B cell (primary cell): ENCODE measurements around the gene DEAF1. TPM values are rescaled to one million over a fixed set of nuclear protein-coding genes. Genes with fewer than 3 reads are reported as not detected.

Experiments used
- ATAC-seq: fragments of 200-7000 bp; cut with Tn5 transposase; one replicate; pipeline ENCODE4 v1.10.0; 2021; ENCODE audit warnings: low read depth, mild to moderate bottlenecking, moderate number of reproducible peaks, moderate library complexity
- CTCF ChIA-PET: fragments of 350-600 bp; sonication (Branson Sonifier 250); formaldehyde crosslinking; loops from one replicate; lab custom pipeline; 2021; ENCODE audit warnings: antibody characterized with exemption, inconsistent platforms; lab: Charles Lee
- POLR2A ChIA-PET: fragments of 350-600 bp; sonication (Branson Sonifier 250); formaldehyde crosslinking; loops from one replicate; lab custom pipeline; 2021; ENCODE audit warnings: antibody characterized with exemption; lab: Charles Lee
- DNase-seq: peaks from one replicate; pipeline ENCODE4 v3.0.0; 2013
- H2AFZ ChIP-seq: 2 replicates; pipeline ENCODE4 v1.6.1; 2012; ENCODE audit warnings: mild to moderate bottlenecking, low read depth, low read length; ENCODE audit not compliant: insufficient read depth, poor library complexity, severe bottlenecking
- H3K27ac ChIP-seq, 2 donors: 1 replicate in 1 of 2; 2 replicates in 1 of 2; pipeline ENCODE4 v1.5.1; 2012 to 2013; ENCODE audit warnings: low read length in 2 of 2, mild to moderate bottlenecking in 2 of 2, moderate library complexity in 1 of 2
- H3K27me3 ChIP-seq, 4 experiments: fragments of 200-600 bp in 1 of 4; sonication (generic) in 1 of 4; replicated peaks in 1 of 4; 1 replicate in 2 of 4; 2 replicates in 2 of 4; pipeline versions ENCODE4 v1.6.1 to v1.7.0; 2013 to 2016; ENCODE audit warnings: low read length in 3 of 4, mild to moderate bottlenecking in 2 of 4, mixed read lengths in 1 of 4, moderate library complexity in 1 of 4; ENCODE audit not compliant: insufficient read depth in 4 of 4, control insufficient read depth in 3 of 4; ENCODE audit errors: control extremely low read depth in 1 of 4
- H3K36me3 ChIP-seq, 2 experiments: replicated peaks in 1 of 2; 1 replicate in 1 of 2; 2 replicates in 1 of 2; pipeline versions ENCODE4 v1.6.1 to v1.7.1; 2013; ENCODE audit warnings: low read length in 1 of 2; ENCODE audit not compliant: insufficient read depth in 2 of 2, control insufficient read depth in 1 of 2; ENCODE audit errors: control extremely low read depth in 1 of 2, extremely low read depth in 1 of 2
- H3K4me1 ChIP-seq, 2 donors: fragments of 200-600 bp in 1 of 2; sonication (generic) in 1 of 2; 1 replicate in 1 of 2; 2 replicates in 1 of 2; pipeline versions ENCODE4 v1.5.1 to v1.6.1; 2013 to 2017; ENCODE audit warnings: low read length in 2 of 2; ENCODE audit not compliant: control insufficient read depth in 2 of 2, insufficient read depth in 2 of 2
- H3K4me2 ChIP-seq: replicated peaks from 2 replicates; pipeline ENCODE3; 2012; ENCODE audit warnings: mild to moderate bottlenecking, low read depth, low read length; ENCODE audit not compliant: poor library complexity, severe bottlenecking
- H3K4me3 ChIP-seq, 5 experiments: fragments of 200-600 bp in 1 of 5; sonication (generic) in 1 of 5; 1 replicate in 3 of 5; 2 replicates in 2 of 5; pipeline versions ENCODE4 v1.5.1 to v1.7.0; 2011 to 2016; ENCODE audit warnings: low read length in 4 of 5, mild to moderate bottlenecking in 4 of 5, low read depth in 2 of 5, control low read depth in 1 of 5, moderate library complexity in 1 of 5; ENCODE audit not compliant: insufficient read depth in 1 of 5; ENCODE audit errors: control extremely low read depth in 1 of 5, extremely low read depth in 1 of 5
- H3K79me2 ChIP-seq: fragments of 200-600 bp; sonication (generic); one replicate; pipeline ENCODE4 v1.6.0; 2016; ENCODE audit warnings: low read length; ENCODE audit not compliant: control insufficient read depth, insufficient read depth
- H3K9ac ChIP-seq: fragments of 200-600 bp; sonication (generic); 2 replicates; pipeline ENCODE4 v1.6.1; 2017; ENCODE audit warnings: mild to moderate bottlenecking, low read length, moderate library complexity
- H3K9me3 ChIP-seq, 3 donors: one replicate each; pipeline versions ENCODE4 v1.6.1 to v1.7.1; 2013; ENCODE audit warnings: low read length in 2 of 3; ENCODE audit not compliant: control insufficient read depth in 2 of 3, insufficient read depth in 1 of 3; ENCODE audit errors: control extremely low read depth in 1 of 3
- H4K20me1 ChIP-seq: 2 replicates; pipeline ENCODE4 v1.6.0; 2012; ENCODE audit warnings: mild to moderate bottlenecking, low read length; ENCODE audit not compliant: insufficient read depth, control insufficient read depth, poor library complexity, severe bottlenecking
- H3K27ac Mint-ChIP-seq: one replicate; pipeline ENCODE4 v1.8.0; 2021; ENCODE audit warnings: mixed read lengths
- H3K27me3 Mint-ChIP-seq: one replicate; pipeline ENCODE4 v1.8.0; 2021; ENCODE audit warnings: mixed read lengths
- H3K4me1 Mint-ChIP-seq: one replicate; pipeline ENCODE4 v1.8.0; 2021; ENCODE audit warnings: mixed read lengths
- H3K4me3 Mint-ChIP-seq: one replicate; pipeline ENCODE4 v1.8.0; 2021; ENCODE audit warnings: mixed read lengths
- H3K9me3 Mint-ChIP-seq: one replicate; pipeline ENCODE4 v1.8.0; 2022; ENCODE audit warnings: mixed read lengths; ENCODE audit not compliant: insufficient read depth
- EZH2 ChIP-seq: IDR thresholded peaks from 2 replicates; pipeline ENCODE4 v1.6.1; 2012; ENCODE audit warnings: borderline replicate concordance, low read depth, mild to moderate bottlenecking, moderate library complexity, low read length; ENCODE audit not compliant: insufficient read depth, poor library complexity, severe bottlenecking
- WGBS: methylation state at CpG from one replicate; pipeline ENCODE4 v1.1.5; 2013; ENCODE audit warnings: missing lambda C conversion rate; ENCODE audit not compliant: insufficient coverage; 5-methylcytosine and 5-hydroxymethylcytosine counted together
- intact Hi-C: fragments of 100-400 bp; cut with micrococcal nuclease; formaldehyde crosslinking; loops from one replicate; pipeline ENCODE4 v1.10.0; 2022
- polyA plus RNA-seq: library from polyadenylated mRNA; depleted of rRNA; stranded (reverse); fragments of >200 nt; gene quantifications from 2 replicates; pipeline ENCODE4 v1.2.3, GENCODE V29; 2012
- total RNA-seq, 2 donors: library from RNA; stranded (reverse); fragments of 120-200 nt in 1 of 2; gene quantifications; 1 replicate in 1 of 2; 2 replicates in 1 of 2; pipeline versions ENCODE4 v1.2.3 to v1.2.4, GENCODE V29; 2013 to 2022
- TF ChIP-seq, protein P1 (sequence below): fragments of 200-600 bp; IDR thresholded peaks from one replicate; pipeline ENCODE4 v1.8.0; 2022; ENCODE audit warnings: antibody characterized with exemption, mild to moderate bottlenecking

The DEAF1 gene
- total and polyA plus RNA-seq, 2 donors (not counting 1 experiment from before 2014, with no cell fraction given): 31.8 to 53.6 TPM

- no peak overlapping the region for H2AFZ ChIP-seq
- peaks cover 4% of the 10 kb centered on the region for H3K79me2 ChIP-seq
- H3K27me3 Mint-ChIP-seq: peaks cover 13% of the 10 kb centered on the region
- no peak overlapping the region for H3K27ac Mint-ChIP-seq
- H3K9me3 ChIP-seq: peaks cover 0 to 4% (median 0%) of the 10 kb centered on the region in 3 donors
- H3K27me3 ChIP-seq: peaks cover 0 to 42% (median 12%) of the 10 kb centered on the region in 4 experiments
- no peak overlapping the region for H3K4me3 Mint-ChIP-seq
- H3K9me3 Mint-ChIP-seq: no peaks in the 10 kb centered on the region
- H3K27ac ChIP-seq: no peak overlapping the region
- no peak overlapping the region for H3K4me3 ChIP-seq
- peaks cover 10% of the 10 kb centered on the region for H3K4me1 Mint-ChIP-seq
- TF ChIP-seq, protein P1, sequence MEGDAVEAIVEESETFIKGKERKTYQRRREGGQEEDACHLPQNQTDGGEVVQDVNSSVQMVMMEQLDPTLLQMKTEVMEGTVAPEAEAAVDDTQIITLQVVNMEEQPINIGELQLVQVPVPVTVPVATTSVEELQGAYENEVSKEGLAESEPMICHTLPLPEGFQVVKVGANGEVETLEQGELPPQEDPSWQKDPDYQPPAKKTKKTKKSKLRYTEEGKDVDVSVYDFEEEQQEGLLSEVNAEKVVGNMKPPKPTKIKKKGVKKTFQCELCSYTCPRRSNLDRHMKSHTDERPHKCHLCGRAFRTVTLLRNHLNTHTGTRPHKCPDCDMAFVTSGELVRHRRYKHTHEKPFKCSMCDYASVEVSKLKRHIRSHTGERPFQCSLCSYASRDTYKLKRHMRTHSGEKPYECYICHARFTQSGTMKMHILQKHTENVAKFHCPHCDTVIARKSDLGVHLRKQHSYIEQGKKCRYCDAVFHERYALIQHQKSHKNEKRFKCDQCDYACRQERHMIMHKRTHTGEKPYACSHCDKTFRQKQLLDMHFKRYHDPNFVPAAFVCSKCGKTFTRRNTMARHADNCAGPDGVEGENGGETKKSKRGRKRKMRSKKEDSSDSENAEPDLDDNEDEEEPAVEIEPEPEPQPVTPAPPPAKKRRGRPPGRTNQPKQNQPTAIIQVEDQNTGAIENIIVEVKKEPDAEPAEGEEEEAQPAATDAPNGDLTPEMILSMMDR: no peak
- TF ChIP-seq EZH2: no peak
- ChIA-PET CTCF (interaction anchor here (1.0 kb wide), 1 partner anchor 13 kb away, joined by 3 read pairs; the partner anchor contains the start of genes DEAF1 and TMEM80), POLR2A (no interaction called here)
- H3K4me2 ChIP-seq: no peak overlapping the region
- peaks cover 13 to 21% of the 10 kb centered on the region in 2 donors for H3K4me1 ChIP-seq
- H4K20me1 ChIP-seq: peaks cover 12% of the 10 kb centered on the region
- H3K9ac ChIP-seq: no peak overlapping the region
- ATAC-seq: no peak
- no peaks in the 10 kb centered on the region for H3K36me3 ChIP-seq
- intact Hi-C loops: no loop called here
- 54% methylated on average over 5 of the region's 7 CpGs for WGBS
- no peak for DNase-seq
Measured at GRCh38 chr11:708511-708910, 13.5 kb upstream of the DEAF1 start.

GRCh38 chr11:707817-708420 lies 12.9 kb upstream of the DEAF1 start:
- no peak overlapping the region for H3K27ac Mint-ChIP-seq
- ChIA-PET POLR2A (no interaction called here), CTCF (interaction anchor here (1.0 kb wide), 1 partner anchor 12 kb away, joined by 3 read pairs; the partner anchor contains the start of genes DEAF1 and TMEM80)
- peaks cover 13% of the 10 kb centered on the region for H3K27me3 Mint-ChIP-seq
- intact Hi-C loops: no loop called here
- peaks cover 10% of the 10 kb centered on the region for H3K4me1 Mint-ChIP-seq
- Histone ChIP-seq H3K36me3 (no peaks in the 10 kb centered on the region), H3K4me3 (no peak overlapping the region), H3K4me2 (no peak overlapping the region), H3K79me2 (peaks cover 4% of the 10 kb centered on the region), H2AFZ (no peak overlapping the region), H3K9me3 (peaks cover 0 to 4% (median 0%) of the 10 kb centered on the region in 3 donors), H3K27me3 (peaks cover 0 to 42% (median 12%) of the 10 kb centered on the region in 4 experiments), H3K9ac (no peak overlapping the region), H4K20me1 (peaks cover 12% of the 10 kb centered on the region), H3K4me1 (peaks cover 13 to 21% of the 10 kb centered on the region in 2 donors), H3K27ac (no peak overlapping the region)
- no peak for DNase-seq
- WGBS: 74% methylated on average over 13 of the region's 16 CpGs
- TF ChIP-seq, protein P1: no peak
- no peak for TF ChIP-seq EZH2
- no peak overlapping the region for H3K4me3 Mint-ChIP-seq
- no peak for ATAC-seq
- no peaks in the 10 kb centered on the region for H3K9me3 Mint-ChIP-seq
